ENCODE data around the gene RFXANK.
"Not testable (repeated sequence)": the region's sequence is repeated elsewhere in the genome, so short reads cannot be mapped to it uniquely, and the experiment has no call there.

Gene RFXANK

DNA sequence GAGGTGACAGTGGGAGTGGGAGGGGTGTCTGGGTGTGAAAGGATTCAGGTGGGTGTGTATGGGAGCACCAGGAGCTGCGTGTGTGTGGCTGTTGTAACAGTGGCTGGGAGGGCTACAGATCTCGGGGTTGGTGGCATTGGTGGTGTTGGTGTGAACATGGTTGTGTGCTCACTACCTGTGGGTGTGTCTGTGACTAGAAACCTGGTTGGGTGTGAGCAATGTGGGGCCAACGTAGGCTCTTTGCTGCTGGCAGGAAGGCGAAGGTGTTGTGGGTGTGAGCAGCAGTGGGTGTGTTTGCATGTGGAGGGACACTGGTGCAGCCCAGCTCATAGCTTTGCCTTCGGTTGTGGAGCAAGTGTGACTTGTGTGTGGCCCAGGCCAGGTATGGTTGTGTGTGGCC, 14.9 kb downstream of the RFXANK start:
- DNase-seq = no peak

DNA sequence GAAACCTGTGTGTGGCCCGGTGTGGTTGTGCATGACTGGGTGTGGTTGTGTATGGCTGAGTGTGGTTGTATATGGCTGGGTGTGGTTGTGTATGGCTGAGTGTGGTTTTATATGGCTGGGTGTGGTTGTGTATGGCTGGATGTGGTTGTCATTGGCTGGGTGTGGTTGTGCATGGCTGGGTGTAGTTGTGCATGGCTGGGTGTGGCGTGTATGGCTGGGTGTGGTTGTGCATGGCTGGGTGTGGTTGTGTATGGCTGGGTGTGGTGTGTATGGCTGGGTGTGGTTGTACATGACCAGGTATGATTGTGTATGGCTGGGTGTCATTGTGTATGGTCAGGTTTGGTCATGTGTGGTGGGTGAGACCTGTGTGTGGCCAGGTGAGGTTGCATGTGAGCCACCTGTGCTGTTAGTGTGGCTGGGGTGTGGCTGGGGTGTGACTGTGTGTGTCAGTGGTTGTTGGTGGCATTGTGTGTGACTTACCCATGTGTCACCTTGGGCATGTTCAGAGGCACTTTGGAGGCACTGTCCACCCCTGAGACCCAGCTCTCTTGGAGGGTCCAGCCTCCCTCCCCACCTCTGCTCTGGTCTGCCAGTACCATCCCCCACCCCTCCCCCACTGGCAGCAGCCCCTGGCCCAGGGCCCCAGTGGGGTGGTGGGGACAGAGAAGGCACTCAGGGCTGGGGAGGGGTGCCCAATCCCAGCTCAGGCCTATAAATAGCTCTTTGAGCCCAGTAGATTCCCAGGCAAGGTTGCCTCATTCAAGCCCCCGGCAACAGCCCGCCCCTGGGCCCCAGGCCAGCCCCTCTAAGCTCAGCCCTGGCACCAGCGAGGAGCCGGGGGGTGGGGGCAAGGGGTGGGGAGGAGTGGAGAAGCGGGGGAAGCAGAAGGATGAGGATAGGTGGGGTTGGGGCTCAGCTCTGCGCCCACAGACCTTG, 15.8 kb downstream of the RFXANK start:
- no peak for DNase-seq

DNA sequence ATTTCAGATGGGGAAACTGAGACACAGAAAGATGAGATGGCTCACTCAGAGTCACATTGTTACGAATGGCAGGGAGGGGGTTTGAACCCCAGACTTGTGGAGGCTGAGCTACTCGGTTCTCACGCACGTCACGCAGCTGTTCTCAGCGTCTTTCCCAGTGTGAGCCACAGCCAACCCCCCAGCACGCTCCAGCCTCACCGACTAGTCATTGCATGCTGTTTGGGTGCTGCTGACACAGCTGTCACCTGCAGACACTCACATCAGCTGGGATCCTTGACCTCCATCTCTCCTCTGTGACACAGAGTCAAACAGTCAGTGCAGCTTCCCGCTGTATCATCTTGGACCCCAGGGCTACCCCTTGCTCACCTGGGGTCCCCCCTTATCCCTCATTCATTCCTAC, 17.3 kb downstream of the RFXANK start:
- no peak for DNase-seq

DNA sequence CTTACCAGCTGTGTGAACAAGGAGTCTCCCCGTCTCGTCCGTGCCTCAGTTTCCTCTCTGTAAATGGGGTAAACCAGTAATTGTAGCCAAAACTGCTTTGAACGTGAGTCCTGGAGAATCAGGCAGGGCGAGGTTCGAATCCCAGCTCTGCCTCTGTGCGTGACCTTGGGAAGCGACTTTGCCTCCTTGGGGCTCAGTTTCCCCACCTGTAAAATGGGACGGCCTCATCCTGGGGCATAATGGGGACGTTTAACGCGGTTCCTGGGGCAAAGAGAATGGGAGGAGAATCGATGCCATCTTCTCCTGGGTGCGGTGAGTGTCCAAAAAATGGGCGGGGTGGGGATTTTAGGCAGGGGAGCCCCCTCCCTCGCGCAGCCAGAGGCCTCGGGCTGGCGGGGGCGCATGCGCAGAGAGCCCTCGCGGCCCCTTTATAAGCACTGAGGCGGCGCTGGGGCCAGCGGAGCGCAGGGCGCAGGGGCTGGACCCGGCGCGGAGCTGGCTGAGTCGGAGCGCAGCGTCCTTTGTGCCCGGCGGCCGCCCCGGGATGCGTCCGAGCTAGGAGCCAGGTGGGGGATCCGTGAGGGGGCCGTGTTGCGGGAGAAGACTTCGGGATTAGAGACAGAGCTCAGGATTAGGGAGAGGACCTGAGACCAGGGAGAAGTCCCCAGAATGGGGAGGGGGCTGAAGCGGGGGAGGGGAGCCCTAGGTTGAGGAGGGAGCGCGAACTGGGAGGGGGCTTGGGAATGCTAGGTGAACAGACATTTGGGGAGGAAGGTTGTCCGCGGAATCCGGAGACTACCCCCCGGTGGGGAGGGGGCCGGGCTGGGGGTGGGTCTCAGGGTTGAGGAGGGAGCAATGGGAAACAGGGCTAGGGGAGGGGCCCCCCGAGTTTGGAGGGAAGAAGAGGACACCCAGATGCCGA, 19.7 kb downstream of the RFXANK start, which contains the start of gene NCAN:
Gene NCAN (plus strand): TSS at position 460 of the 922 bp plus-strand sequence. CDS start 4,996 bp downstream, outside the sequence.
- DNase-seq = peak in 1 of 2 experiments; percentile 43

DNA sequence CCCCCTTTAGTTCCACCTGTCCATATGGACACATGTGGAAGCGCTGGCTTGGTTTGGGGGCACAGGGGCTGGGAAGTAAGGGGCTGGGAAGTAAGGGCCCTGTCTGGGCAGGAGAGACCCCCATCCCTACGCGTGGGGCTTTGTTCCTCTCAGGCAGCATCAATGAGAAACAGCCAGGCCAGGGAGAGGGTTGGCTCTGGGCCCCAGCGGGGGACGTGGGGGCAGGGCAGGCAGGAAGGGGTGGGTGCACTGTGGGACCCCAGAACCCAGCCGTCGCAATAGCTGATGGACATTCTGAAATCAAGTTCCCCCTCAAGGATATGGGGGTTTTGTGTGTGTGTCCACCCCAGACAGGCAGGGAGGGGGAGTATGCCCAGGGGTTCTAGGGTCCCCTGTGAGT, 20.9 kb downstream of the RFXANK start:
- DNase-seq = no peak

DNA sequence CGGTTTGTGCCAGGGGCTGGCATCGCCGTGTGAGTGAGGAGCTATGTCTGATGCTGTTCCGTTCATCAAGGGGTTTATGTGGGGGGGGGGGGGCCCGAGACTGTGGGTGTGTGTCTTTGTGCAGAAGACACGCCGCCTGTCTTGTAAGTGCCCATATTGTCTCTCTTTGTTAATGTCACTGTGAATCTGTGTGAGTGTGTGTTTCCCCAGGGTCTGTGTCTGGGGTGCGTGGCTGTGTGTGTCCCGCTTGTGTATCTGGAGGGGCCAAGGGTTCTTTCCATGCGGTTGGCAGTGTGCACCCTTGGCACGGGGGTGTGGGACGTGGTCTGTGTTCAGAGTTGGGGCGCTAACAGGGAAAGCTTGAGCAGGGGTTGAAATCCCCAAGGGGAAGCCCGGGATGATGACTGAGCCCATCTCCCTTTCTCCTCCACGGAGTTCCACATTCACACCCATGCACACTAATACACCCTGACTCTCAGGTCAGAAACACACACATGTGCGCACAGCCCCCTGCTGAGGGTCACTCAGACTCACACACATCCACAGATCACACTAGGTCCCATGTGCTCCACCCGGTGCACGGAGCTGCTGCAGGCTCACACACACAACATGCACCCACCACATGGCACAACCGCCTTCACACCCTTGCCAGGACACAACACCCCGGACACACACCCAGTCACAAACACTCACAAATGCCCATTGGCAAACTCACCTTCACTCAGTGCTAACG, 21.5 kb downstream of the RFXANK start:
- no peak for DNase-seq

DNA sequence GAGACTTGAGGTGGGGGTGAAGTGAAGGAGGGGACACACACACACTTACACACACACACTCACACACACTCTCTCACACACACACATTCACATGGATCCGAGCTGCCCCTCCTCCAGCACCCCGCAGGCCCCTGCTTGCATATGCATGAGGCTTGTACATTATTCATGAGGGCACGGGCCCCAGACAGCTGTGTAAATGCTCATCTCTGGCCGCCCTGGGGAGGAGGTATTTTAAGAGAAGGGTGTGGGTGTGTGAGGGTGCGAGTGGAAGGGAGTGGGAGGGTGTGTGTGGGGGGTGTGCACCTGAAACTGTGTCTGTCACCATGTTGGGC, 22.1 kb downstream of the RFXANK start:
- DNase-seq = peak in 1 of 2 experiments; percentile 65

DNA sequence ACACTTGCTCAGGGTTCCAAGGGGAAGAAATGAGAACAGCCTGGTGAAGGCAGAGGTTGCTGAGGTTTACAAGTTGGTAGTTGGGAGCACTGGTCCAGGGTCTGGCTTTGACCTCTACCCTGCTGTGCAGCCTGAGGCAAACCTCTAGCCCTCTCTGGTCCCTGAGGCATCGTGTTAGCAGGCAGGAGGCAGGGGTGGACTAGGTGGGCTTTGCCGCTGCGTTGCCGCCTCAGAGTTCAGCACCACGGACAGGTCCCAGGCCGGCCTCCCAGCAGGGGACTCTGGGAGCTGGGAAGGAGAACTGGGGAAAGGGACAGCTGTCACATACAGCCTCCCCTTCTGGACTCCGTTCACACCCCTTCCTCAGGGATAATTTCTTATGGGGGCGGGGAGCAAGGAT, 22.8 kb downstream of the RFXANK start:
- DNase-seq = no peak

DNA sequence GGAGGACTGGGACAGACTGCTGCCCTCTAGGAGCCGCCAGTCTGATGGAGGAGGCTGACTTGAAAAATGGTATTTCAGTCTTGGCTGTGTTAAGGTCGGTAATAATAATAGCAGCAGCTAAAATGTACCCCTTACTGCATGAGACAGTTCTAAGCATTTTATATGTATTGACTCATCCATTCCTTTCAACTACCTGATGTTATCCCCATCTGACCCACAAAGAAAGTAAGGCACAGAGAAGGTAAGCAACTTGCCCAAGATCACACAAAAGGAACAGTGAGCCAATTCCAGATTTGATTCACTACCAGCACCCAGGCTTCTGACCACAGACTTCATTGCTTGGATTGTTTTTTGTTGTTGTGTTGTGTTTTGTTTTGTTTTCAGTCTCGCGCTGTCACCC, 23.7 kb downstream of the RFXANK start:
- no peak for DNase-seq

DNA sequence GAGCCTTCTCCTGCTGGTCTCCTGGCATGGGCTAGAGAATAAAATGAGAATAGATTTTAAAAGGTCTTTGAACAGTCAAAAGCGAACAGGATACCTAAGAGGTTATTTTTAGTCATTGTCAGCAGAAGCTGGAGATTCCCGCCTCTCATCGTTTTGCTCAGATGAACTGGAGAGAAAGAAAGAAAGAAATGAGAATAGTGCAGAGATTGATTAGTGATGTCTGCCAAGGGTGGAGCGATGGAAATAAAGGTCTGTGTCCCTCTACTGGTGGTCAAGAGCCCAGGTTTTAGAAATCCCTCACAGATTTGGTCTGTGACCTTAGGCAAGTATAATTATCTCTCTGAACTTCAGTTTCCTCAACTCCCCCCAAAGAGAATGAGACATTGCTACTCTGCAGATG, 25.0 kb downstream of the RFXANK start:
- peak in 1 of 2 experiments; percentile 27 for DNase-seq

DNA sequence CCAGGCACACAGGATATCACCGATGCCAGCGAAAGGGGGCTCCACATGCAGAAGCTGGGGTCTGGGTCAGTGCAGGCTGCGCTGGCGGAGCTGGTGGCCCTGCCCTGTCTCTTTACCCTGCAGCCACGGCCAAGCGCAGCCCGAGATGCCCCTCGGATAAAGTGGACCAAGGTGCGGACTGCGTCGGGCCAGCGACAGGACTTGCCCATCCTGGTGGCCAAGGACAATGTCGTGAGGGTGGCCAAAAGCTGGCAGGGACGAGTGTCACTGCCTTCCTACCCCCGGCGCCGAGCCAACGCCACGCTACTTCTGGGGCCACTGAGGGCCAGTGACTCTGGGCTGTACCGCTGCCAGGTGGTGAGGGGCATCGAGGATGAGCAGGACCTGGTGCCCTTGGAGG, 26.9 kb downstream of the RFXANK start:
- no peak for DNase-seq

DNA sequence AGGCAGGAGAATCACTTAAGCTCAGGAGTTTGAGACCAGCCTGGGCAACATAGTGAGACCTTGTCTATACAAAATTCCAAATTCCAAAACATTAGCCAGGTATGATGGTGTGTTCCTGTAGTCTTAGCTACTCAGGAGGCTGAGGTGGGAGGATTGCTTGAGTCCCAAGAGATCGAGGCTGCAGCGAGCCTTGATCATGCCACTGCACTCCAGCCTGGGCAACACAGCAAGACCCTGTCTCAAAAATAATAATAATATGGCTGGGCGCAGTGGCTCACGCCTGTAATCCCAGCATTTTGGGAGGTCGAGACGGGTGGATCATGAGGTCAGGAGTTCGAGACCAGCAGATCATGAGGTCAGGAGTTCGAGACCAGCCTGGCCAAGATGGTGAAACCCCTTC, 28.9 kb downstream of the RFXANK start:
- DNase-seq = not testable (repeated sequence)

DNA sequence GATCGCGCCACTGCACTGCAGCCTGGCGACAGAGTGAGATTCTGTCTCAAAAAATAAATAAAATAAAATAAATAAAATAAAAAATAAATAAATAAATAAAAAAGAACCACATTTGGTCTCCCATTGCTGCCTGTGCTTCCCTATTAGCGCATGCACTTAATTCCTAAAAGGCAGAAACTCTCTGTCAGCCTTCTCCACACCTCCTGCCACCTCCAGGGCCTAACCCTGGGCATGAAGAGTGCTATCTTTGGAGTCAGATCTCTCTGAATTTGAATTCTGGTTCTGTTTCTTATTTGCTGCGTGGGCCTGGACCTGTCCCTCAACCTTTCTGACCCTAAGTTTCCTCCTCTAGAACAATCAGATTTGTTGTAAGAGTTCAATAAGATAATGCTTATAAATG, 31.0 kb downstream of the RFXANK start:
- DNase-seq = no peak

DNA sequence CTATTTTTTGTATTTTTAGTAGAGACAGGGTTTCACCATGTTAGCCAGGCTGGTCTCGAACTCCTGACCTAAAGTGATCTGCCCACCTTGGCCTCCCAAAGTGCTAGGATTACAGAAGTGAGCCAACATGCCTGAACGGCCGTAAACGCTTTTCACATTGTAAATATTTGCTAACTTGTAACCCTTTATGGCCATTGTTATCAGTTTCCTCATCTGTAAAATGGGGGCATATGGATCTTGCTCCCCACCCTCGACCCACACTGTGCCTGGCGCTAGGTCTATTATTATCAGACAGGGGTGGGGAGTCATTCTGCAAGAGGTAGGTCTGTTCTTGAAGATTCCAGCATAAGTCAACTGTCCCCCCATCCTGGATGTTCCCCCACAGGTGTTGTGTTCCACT, 31.6 kb downstream of the RFXANK start:
- no peak for DNase-seq

DNA sequence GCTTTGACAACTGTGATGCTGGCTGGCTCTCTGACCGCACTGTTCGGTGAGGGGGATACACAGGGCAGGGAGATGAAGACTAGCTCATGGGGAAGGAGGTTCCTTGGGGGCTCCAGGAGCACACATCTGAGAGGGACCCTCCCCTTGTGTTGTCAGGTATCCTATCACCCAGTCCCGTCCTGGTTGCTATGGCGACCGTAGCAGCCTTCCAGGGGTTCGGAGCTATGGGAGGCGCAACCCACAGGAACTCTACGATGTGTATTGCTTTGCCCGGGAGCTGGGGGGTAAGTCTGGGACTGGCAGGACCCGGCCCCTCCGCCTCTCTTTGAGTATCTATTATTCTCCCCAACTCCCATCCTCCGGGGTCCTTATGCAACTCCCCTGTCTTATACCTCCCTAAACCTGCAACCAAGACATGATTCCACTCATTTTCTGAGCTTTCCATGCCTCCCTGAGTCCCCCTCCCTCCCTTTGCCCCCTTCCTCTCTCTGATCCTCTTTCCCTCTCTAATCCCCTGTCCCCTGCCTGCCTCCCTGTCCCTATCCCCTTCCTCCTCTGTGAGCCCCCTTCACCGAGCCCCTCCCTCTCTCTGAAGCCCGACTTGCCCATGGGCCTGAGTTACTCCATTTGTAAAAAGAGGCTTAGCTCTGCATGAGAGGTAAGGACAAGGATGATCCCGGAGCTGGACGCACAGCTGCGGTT, 32.2 kb downstream of the RFXANK start:
- DNase-seq = no peak

DNA sequence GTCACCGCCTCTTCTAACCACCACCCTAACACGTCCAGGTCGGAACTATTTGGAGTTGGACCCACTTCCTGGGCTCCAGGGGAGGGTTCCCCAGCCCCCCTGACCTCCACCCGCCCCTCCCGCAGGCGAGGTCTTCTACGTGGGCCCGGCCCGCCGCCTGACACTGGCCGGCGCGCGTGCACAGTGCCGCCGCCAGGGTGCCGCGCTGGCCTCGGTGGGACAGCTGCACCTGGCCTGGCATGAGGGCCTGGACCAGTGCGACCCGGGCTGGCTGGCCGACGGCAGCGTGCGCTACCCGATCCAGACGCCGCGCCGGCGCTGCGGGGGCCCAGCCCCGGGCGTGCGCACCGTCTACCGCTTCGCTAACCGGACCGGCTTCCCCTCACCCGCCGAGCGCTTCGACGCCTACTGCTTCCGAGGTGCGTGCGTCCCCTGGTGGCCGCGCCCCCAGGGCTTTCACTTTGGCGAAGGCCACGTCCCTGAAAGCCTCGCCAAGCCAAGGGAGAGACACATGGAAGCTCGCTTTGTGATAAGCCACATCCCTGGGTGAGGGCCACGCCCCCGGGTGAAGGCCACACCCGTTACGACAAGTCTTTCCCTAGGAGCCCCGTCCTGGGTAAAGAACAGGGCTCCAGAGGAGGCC, 32.9 kb downstream of the RFXANK start:
- DNase-seq = peak; percentile 42 to 88

DNA sequence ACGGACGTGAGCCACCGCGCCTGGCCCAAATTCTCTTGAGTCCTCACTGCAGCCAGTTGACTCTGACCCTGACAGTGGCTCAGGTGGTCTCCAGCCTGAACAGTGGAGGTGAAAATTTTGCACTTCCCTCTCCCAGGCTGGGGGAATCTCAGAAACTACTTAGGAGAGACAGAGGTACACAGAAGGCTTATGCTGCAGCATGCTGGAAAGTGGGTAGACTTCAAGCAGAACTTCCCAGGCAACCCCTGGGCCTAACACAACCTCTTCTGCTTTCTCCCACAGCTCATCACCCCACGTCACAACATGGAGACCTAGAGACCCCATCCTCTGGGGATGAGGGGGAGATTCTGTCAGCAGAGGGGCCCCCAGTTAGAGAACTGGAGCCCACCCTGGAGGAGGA, 34.1 kb downstream of the RFXANK start:
- no peak for DNase-seq

DNA sequence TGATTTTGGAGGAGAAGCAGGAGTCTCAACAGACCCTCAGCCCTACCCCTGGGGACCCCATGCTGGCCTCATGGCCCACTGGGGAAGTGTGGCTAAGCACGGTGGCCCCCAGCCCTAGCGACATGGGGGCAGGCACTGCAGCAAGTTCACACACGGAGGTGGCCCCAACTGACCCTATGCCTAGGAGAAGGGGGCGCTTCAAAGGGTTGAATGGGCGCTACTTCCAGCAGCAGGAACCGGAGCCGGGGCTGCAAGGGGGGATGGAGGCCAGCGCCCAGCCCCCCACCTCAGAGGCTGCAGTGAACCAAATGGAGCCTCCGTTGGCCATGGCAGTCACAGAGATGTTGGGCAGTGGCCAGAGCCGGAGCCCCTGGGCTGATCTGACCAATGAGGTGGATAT, 34.6 kb downstream of the RFXANK start:
- DNase-seq = no peak

DNA sequence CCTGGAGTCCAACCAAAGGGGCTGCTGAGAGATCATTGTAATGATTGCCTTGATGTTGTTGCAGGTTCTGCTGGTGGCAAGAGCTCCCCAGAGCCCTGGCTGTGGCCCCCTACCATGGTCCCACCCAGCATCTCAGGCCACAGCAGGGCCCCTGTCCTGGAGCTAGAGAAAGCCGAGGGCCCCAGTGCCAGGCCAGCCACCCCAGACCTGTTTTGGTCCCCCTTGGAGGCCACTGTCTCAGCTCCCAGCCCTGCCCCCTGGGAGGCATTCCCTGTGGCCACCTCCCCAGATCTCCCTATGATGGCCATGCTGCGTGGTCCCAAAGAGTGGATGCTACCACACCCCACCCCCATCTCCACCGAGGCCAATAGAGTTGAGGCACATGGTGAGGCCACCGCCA, 35.2 kb downstream of the RFXANK start:
- DNase-seq = no peak

DNA sequence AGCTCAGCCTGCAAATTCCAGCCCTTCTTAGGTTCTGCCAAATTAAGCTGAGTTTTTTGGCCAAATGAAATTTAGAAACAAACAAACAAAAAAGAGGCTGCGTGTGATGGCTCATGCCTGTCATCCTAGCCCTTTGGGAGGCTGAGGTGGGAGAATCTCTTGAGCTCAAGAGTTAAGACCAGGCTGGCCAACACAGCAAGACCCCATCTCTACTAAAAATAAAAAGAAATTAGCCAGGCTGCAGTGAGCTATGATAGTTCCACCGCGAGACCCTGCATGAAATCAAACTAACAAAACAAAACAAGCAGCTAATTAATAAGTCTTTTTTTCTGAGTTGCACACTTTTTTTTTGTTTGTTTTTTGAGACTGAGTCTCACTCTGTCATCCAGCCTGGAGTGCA, 37.6 kb downstream of the RFXANK start:
- DNase-seq = no peak

DNA sequence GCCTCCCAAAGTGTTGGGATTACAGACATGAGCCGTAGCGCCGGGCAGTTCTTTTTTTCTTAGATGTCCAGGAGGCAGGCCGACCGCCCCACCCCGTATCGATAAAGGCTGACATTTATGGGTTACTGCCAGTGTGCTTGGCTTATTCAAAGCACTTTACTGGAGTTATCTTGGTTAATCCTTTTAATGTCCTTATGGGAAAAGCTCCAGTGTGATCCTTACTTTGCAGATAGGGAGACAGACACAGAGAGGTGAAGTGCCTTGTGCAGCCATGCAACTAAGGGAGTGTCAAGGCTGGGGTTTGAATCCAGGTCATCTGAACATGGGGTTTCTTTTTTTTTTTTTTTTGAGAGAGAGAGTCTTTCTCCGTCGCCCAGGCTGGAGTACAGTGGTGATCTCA, 38.9 kb downstream of the RFXANK start:
- DNase-seq = no peak

DNA sequence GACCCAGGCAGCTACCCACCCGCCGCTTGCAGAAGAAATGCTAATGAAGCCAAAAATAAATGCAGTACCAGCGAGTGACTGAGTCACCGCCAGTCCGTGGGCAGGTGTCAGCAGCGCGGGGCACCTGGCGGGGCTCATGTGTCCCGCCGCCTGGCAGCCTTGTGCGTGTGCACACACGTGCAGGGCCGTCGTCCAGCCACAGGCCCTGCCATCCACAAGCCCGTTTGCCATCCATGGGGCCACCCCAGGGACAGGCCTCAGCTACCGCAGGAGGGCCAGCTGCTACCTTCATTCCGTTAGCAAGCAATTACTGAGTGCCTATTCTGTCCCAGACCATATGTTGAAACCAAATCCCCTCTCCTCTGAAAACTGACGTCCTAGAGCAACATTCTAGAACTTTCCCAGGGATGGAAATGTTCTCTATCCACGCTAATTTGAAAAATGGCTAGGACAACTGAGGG, 40.2 kb downstream of the RFXANK start:
- no peak for DNase-seq

Measured in NCI-H526 (cell line).